ENCODE results near the gene SLC8A2.

DNA sequence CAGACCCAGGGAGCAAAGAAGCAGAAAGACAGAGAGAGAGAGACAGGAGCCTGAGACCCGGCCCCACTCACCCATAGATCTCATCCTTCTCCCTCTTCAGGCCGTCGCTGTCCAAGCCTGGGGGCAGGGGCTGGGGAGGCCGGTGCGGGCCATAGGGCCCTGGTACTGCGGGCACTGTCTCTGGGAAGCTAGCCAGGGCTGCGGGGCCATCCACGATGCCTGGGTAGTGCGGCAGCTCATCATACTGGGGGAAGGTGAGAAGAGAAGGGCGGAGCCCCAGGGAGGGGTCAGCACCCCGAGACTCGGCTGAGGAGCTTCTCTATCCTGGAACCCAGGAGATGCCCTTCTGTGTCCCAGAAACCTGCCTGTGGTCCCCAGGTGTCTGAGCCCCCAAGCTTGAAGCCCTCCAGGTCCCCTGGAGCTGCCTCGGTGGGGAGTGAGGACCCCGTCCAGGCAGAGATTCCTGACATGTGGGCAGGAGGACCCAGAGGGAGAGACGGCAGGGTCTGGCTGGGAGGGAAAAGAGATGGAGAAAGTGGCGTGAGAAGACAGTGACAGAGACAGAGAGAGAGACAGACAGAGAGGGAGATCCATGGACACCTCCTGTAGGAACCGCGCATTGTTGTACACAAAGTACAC is 54.5 kb downstream of the SLC8A2 start:
- TF ChIP-seq, protein P1, sequence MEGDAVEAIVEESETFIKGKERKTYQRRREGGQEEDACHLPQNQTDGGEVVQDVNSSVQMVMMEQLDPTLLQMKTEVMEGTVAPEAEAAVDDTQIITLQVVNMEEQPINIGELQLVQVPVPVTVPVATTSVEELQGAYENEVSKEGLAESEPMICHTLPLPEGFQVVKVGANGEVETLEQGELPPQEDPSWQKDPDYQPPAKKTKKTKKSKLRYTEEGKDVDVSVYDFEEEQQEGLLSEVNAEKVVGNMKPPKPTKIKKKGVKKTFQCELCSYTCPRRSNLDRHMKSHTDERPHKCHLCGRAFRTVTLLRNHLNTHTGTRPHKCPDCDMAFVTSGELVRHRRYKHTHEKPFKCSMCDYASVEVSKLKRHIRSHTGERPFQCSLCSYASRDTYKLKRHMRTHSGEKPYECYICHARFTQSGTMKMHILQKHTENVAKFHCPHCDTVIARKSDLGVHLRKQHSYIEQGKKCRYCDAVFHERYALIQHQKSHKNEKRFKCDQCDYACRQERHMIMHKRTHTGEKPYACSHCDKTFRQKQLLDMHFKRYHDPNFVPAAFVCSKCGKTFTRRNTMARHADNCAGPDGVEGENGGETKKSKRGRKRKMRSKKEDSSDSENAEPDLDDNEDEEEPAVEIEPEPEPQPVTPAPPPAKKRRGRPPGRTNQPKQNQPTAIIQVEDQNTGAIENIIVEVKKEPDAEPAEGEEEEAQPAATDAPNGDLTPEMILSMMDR (IDR thresholded peaks at IDR 0.05; ENCODE audit: low read length): no peak
- TF ChIP-seq EZH2 (optimal IDR thresholded peaks at IDR 0.05; ENCODE audit: low read depth, low read length): no peak
